ENCODE results near the gene NIF3L1. TPM values are rescaled to one million over a fixed set of nuclear protein-coding genes. Genes with fewer than 3 reads are reported as not detected.

NIF3L1 gene
- total and polyA plus RNA-seq, 5 donors from 2014 or later: 9.9 to 30.0 (median 23.8) TPM

Other genes starting within 250 kb of the NIF3L1 start
- 261 TPM for gene BZW1, start 77.5 kb upstream of the NIF3L1 start, total RNA-seq
- 100 to 1,000 TPM; 181 to 253 (median 221) TPM for gene BZW1, start 77.5 kb upstream of the NIF3L1 start, polyA plus RNA-seq
- gene CLK1, start 24.7 kb upstream of the NIF3L1 start, total RNA-seq: 1,274 TPM
- gene CLK1, start 24.7 kb upstream of the NIF3L1 start, polyA plus RNA-seq: 10 to 100 TPM; 36.5 to 54.5 (median 42.3) TPM
- gene PPIL3, start 294 bp upstream of the NIF3L1 start, total RNA-seq: 29.1 TPM
- gene PPIL3, start 294 bp upstream of the NIF3L1 start, polyA plus RNA-seq: 10 to 100 TPM; 15.3 to 45.4 (median 34.6) TPM
- gene ORC2, start 74.3 kb downstream of the NIF3L1 start, total RNA-seq: 32.7 TPM
- gene ORC2, start 74.3 kb downstream of the NIF3L1 start, polyA plus RNA-seq: 10 to 100 TPM in 2 of 4 donors, 1 to 10 TPM in 2; 8.4 to 14.3 (median 11.9) TPM
- gene HYCC2, start 182.3 kb downstream of the NIF3L1 start, total RNA-seq: 42.8 TPM
- gene HYCC2, start 182.3 kb downstream of the NIF3L1 start, polyA plus RNA-seq: 10 to 100 TPM; 17.2 to 26.2 (median 21.6) TPM
- 26.2 TPM for gene NDUFB3, start 182.6 kb downstream of the NIF3L1 start, total RNA-seq
- gene NDUFB3, start 182.6 kb downstream of the NIF3L1 start, polyA plus RNA-seq: 100 to 1,000 TPM; 288 to 370 (median 322) TPM
- 306 TPM for gene CFLAR, start 226.8 kb downstream of the NIF3L1 start, total RNA-seq
- gene CFLAR, start 226.8 kb downstream of the NIF3L1 start, polyA plus RNA-seq: 100 to 1,000 TPM; 118 to 159 (median 132) TPM

All from CD4-positive, CD25-positive, alpha-beta regulatory T cell (primary cell).